ENCODE results near the gene PLAU. TPM values are rescaled to one million over a fixed set of nuclear protein-coding genes. Genes with fewer than 3 reads are reported as not detected.

PLAU gene
- total RNA-seq (2014; rRNA removed; shearing (Covaris generic)) (13.3 and 14.5 TPM in 2 replicates), polyA plus RNA-seq (2016; fragmentation: Nextera tagmentation; extraction: Ambion mirVana) (17.5 and 18.0 TPM in 2 replicates)
- long read RNA-seq, transcript PLAU-201 (11 exons, 2,321 nt), result major isoform, 22 of 30 reads
- long read RNA-seq, partial matches to known transcripts, result 3 of 30 reads
- long read RNA-seq, other reads (novel, unspliced or antisense), result 5 of 30 reads

DNA sequence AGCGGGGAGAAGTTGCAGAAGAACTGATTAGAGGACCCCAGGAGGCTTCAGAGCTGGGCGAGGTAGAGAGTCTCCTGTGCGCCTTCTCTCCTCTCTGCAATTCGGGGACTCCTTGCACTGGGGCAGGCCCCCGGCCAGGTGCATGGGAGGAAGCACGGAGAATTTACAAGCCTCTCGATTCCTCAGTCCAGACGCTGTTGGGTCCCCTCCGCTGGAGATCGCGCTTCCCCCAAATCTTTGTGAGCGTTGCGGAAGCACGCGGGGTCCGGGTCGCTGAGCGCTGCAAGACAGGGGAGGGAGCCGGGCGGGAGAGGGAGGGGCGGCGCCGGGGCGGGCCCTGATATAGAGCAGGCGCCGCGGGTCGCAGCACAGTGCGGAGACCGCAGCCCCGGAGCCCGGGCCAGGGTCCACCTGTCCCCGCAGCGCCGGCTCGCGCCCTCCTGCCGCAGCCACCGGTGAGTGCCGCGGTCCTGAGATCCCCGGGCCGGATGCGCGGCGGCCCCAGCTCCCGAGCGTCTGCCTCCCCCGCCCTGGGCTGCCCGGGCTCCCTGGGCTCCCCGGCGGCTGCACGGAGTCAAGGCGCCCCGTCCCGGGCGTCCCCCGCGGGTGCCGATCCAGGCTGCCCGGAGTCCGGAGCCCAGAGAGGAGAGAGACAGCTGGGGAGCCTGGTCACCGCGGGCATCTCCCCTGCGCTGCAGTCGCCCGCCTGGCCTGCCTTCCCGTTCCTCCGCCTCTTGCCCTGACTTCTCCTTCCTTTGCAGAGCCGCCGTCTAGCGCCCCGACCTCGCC, at the start of gene PLAU:
Gene PLAU, plus strand, starts transcription at position 369 of the 789 bp plus-strand sequence. CDS start 424 bp downstream, outside the sequence.
- TF ChIP-seq POLR2AphosphoS5 (IDR thresholded peaks at IDR 0.05; ENCODE audit: low read depth), result peak; percentile 13; the same call in 1 of the 2 replicates
- TF ChIP-seq, protein P1, sequence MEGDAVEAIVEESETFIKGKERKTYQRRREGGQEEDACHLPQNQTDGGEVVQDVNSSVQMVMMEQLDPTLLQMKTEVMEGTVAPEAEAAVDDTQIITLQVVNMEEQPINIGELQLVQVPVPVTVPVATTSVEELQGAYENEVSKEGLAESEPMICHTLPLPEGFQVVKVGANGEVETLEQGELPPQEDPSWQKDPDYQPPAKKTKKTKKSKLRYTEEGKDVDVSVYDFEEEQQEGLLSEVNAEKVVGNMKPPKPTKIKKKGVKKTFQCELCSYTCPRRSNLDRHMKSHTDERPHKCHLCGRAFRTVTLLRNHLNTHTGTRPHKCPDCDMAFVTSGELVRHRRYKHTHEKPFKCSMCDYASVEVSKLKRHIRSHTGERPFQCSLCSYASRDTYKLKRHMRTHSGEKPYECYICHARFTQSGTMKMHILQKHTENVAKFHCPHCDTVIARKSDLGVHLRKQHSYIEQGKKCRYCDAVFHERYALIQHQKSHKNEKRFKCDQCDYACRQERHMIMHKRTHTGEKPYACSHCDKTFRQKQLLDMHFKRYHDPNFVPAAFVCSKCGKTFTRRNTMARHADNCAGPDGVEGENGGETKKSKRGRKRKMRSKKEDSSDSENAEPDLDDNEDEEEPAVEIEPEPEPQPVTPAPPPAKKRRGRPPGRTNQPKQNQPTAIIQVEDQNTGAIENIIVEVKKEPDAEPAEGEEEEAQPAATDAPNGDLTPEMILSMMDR (conservative IDR thresholded peaks at IDR 0.05; ENCODE audit: low read depth in 2 of 2), result no peak
- TF ChIP-seq EZH2 (IDR thresholded peaks at IDR 0.05; ENCODE audit: low read depth, unreplicated experiment), result peak; percentile 28
- Histone ChIP-seq H3K27ac (ENCODE audit: low read depth) (no peak within 1 kb of the TSS), H3K4me2 (peak within 1 kb of the TSS; percentile 97), H2AFZ (peak within 1 kb of the TSS; percentile 100), H4K20me1 (replicated peaks; ENCODE audit: insufficient read depth) (no peaks in the 10 kb centered on the region), H3K9me2 (ENCODE audit: insufficient read depth) (0 out of 2 replicates have a peak, but pooled peaks cover 3% of the 10 kb centered on the region), H3K79me2 (replicated peaks; ENCODE audit: insufficient read depth) (no peaks in the 10 kb centered on the region), H3K36me3 (ENCODE audit: insufficient read depth) (no peaks in the 10 kb centered on the region; the same call in 1 of the 2 replicates), H3F3A (replicated peaks; ENCODE audit: low read depth) (peaks cover 14% of the 10 kb centered on the region; the same call in 1 of the 2 replicates), H3K4me1 (ENCODE audit: insufficient read depth) (peaks cover 52% of the 10 kb centered on the region), H3K4me3 (peak within 1 kb of the TSS; percentile 94), H3K27me3 (ENCODE audit: insufficient read depth) (peaks cover 45% of the 10 kb centered on the region)
- DNase-seq (ENCODE audit: low spot score), result peak; percentile 82
- Mint-ChIP-seq H3K9me3 (no peaks in the 10 kb centered on the region), H3K27ac (0 out of 2 replicates have a peak within 1 kb of the TSS, but pooled peaks have one; percentile 11), H3K4me1 (peaks cover 53% of the 10 kb centered on the region), H3K36me3 (ENCODE audit: low read depth) (peaks cover 16% of the 10 kb centered on the region), H3K4me3 (peak within 1 kb of the TSS; percentile 92), H3K27me3 (ENCODE audit: insufficient read depth, low read depth, poor library complexity) (peaks cover 38% of the 10 kb centered on the region)
- peak; percentile 75 for ATAC-seq

GRCh38 chr10:73862011-73862410, 48.9 kb upstream of the PLAU start:
- peaks cover 36% of the 10 kb centered on the region for H3K36me3 Mint-ChIP-seq (ENCODE audit: low read depth)
- ATAC-seq, result no peak
- no peaks in the 10 kb centered on the region for H3K27me3 ChIP-seq (ENCODE audit: insufficient read depth)
- TF ChIP-seq POLR2AphosphoS5 (IDR thresholded peaks at IDR 0.05; ENCODE audit: low read depth), result no peak
- H3K9me2 ChIP-seq (ENCODE audit: insufficient read depth), result no peaks in the 10 kb centered on the region
- no peaks in the 10 kb centered on the region; the same call in 1 of the 2 replicates for H3K36me3 ChIP-seq (ENCODE audit: insufficient read depth)
- H3F3A ChIP-seq (replicated peaks; ENCODE audit: low read depth), result 0 out of 2 replicates have a peak, but pooled peaks cover 6% of the 10 kb centered on the region
- H3K4me2 ChIP-seq, result no peak overlapping the region
- no peaks in the 10 kb centered on the region for H3K9me3 Mint-ChIP-seq
- peaks cover 6% of the 10 kb centered on the region; the same call in 1 of the 2 replicates for H3K4me1 ChIP-seq (ENCODE audit: insufficient read depth)
- peaks cover 20% of the 10 kb centered on the region for H3K4me1 Mint-ChIP-seq
- H2AFZ ChIP-seq, result no peak overlapping the region
- H3K27me3 Mint-ChIP-seq (ENCODE audit: insufficient read depth, low read depth, poor library complexity), result peaks cover 6% of the 10 kb centered on the region
- DNase-seq (ENCODE audit: low spot score), result no peak
- H4K20me1 ChIP-seq (replicated peaks; ENCODE audit: insufficient read depth), result peaks cover 11% of the 10 kb centered on the region
- H3K27ac Mint-ChIP-seq, result no peak overlapping the region
- H3K27ac ChIP-seq (ENCODE audit: low read depth), result peak overlapping the region; percentile 45; the same call in 1 of the 2 replicates
- no peak overlapping the region for H3K4me3 Mint-ChIP-seq
- no peak overlapping the region for H3K4me3 ChIP-seq
- H3K79me2 ChIP-seq (replicated peaks; ENCODE audit: insufficient read depth), result peaks cover 46% of the 10 kb centered on the region
